ENCODE measurements around the gene SLC10A2. TPM values are rescaled to one million over a fixed set of nuclear protein-coding genes. Genes with fewer than 3 reads are reported as not detected.

SLC10A2 gene
- total RNA-seq, 2 experiments from 2014 or later, result not detected

DNA sequence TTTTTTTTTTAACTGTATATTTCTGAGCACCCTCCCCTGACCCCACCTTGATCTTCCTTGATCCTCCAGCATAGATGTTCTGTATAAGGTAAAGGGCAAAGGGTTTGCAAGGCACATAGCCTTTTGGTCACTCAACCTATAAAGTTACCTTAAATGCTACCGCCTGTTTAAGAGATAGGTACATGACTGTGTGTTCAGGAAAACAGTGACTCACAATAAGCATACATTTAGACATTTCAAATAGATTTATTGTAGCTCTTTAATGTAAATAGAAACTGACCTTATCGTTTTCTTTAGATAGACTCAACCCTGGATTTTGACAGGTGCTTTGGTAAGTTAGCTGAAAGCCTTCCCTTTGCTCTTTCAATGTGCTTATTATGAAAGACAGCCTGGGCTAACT is 15.2 kb upstream of the SLC10A2 start:
- Histone ChIP-seq H3K36me3 (ENCODE audit: insufficient read depth, low read length) (no peaks in the 10 kb centered on the region), H3K4me3 (ENCODE audit: low read depth, low read length, poor library complexity, severe bottlenecking) (no peak overlapping the region), H3K9me3 (ENCODE audit: low read length) (no peaks in the 10 kb centered on the region), H3K9me2 (ENCODE audit: insufficient read depth, low read length) (no peaks in the 10 kb centered on the region), H4K20me1 (ENCODE audit: insufficient read depth, low read length) (no peaks in the 10 kb centered on the region), H3K79me2 (ENCODE audit: insufficient read depth, low read depth, low read length) (no peaks in the 10 kb centered on the region), H3K27ac (ENCODE audit: low read depth, low read length, poor library complexity, severe bottlenecking) (no peak overlapping the region), H3K4me1 (ENCODE audit: insufficient read depth, low read length, poor library complexity, severe bottlenecking) (peaks cover 4% of the 10 kb centered on the region), H2AFZ (ENCODE audit: low read length) (0 out of 2 replicates have a peak overlapping the region, but pooled peaks have one; percentile 31), H3K4me2 (ENCODE audit: low read length) (no peak overlapping the region)
- no TSS peak for BruUV-seq (replicated peaks)
- no peak for DNase-seq (ENCODE audit: low spot score)
- ChIA-PET POLR2A (interaction anchor here (0.6 to 2.3 kb wide), 2 partner anchors 11 to 13 kb away, joined by 3 to 9 read pairs; no protein-coding TSS in a partner anchor), CTCF (ENCODE audit: unreplicated experiment) (no interaction called here)
- TF ChIP-seq, protein P1, sequence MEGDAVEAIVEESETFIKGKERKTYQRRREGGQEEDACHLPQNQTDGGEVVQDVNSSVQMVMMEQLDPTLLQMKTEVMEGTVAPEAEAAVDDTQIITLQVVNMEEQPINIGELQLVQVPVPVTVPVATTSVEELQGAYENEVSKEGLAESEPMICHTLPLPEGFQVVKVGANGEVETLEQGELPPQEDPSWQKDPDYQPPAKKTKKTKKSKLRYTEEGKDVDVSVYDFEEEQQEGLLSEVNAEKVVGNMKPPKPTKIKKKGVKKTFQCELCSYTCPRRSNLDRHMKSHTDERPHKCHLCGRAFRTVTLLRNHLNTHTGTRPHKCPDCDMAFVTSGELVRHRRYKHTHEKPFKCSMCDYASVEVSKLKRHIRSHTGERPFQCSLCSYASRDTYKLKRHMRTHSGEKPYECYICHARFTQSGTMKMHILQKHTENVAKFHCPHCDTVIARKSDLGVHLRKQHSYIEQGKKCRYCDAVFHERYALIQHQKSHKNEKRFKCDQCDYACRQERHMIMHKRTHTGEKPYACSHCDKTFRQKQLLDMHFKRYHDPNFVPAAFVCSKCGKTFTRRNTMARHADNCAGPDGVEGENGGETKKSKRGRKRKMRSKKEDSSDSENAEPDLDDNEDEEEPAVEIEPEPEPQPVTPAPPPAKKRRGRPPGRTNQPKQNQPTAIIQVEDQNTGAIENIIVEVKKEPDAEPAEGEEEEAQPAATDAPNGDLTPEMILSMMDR (conservative IDR thresholded peaks at IDR 0.05; ENCODE audit: low read length), result no peak
- no peak for TF ChIP-seq EZH2phosphoT487 (IDR thresholded peaks at IDR 0.05; ENCODE audit: borderline replicate concordance, low read depth, low read length)
- intact Hi-C loops (cut with micrococcal nuclease; ENCODE audit: unreplicated experiment), result no loop called here

DNA sequence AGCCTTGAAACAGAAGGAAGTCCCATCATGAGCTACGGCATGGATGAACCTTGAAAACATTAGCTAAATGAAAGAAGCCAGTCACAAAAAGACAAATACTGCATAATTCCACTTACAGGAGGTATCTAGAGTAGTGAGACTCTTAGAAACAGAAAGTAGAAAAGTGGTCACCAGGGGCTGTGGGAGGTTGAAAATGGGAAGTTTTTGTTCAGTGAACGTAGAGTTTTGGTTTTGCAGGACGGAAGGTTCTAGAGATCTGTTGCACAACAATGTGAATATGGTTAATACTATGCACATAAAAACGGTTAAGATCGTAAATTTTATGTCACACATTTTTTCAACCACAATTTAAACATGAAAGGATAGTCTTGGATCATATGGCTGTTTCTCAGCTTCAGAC is 11.9 kb upstream of the SLC10A2 start:
- POLR2A ChIA-PET, result interaction anchor here (0.9 kb wide), 1 partner anchor 14 kb away, joined by 4 read pairs; no protein-coding TSS in a partner anchor
- no peak for DNase-seq (ENCODE audit: low spot score)
- CTCF ChIA-PET (ENCODE audit: unreplicated experiment), result no interaction called here

DNA sequence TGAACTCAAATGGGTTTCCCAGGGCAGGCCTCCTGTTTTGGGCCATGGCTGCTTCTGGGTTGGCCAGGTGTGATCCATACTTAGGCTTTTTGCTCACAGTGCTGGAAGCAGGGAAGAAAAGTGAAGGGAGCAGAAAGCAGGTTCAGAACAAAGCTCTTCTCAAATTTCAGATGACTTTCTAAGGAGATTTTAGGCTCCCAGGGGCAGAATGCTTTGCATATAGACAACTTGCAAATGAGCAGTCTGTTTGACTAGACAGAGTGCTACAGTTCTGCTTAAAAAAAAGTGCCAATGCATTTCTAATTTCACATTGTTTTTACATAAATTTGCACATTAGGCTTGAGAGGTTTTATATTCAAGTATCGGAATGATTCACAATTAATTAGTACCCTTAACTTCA is 2.6 kb upstream of the SLC10A2 start:
- Histone ChIP-seq H3K36me3 (ENCODE audit: insufficient read depth, low read length) (no peaks in the 10 kb centered on the region), H3K4me2 (ENCODE audit: low read length) (no peak overlapping the region), H3K79me2 (ENCODE audit: insufficient read depth, low read depth, low read length) (no peaks in the 10 kb centered on the region), H3K9me2 (ENCODE audit: insufficient read depth, low read length) (no peaks in the 10 kb centered on the region), H3K4me3 (ENCODE audit: low read depth, low read length, poor library complexity, severe bottlenecking) (no peak overlapping the region), H3K4me1 (ENCODE audit: insufficient read depth, low read length, poor library complexity, severe bottlenecking) (peaks cover 12% of the 10 kb centered on the region), H3K27ac (ENCODE audit: low read depth, low read length, poor library complexity, severe bottlenecking) (no peak overlapping the region), H2AFZ (ENCODE audit: low read length) (no peak overlapping the region), H3K9me3 (ENCODE audit: low read length) (no peaks in the 10 kb centered on the region), H4K20me1 (ENCODE audit: insufficient read depth, low read length) (no peaks in the 10 kb centered on the region)
- POLR2A ChIA-PET, result interaction anchor here (1.1 kb wide), 1 partner anchor 11 kb away, joined by 4 read pairs; no protein-coding TSS in a partner anchor
- DNase-seq (ENCODE audit: low spot score), result no peak
- no TSS peak for BruUV-seq (replicated peaks)
- TF ChIP-seq EZH2phosphoT487 (IDR thresholded peaks at IDR 0.05; ENCODE audit: borderline replicate concordance, low read depth, low read length), result no peak
- TF ChIP-seq, protein P1 (conservative IDR thresholded peaks at IDR 0.05; ENCODE audit: low read length), result no peak
- intact Hi-C loops (cut with micrococcal nuclease; ENCODE audit: unreplicated experiment), result no loop called here
- CTCF ChIA-PET (ENCODE audit: unreplicated experiment), result no interaction called here

More for the DNA sequence above, 11.9 kb upstream of the SLC10A2 start:
- no peaks in the 10 kb centered on the region for H3K9me2 ChIP-seq (ENCODE audit: insufficient read depth, low read length)
- no peaks in the 10 kb centered on the region for H3K36me3 ChIP-seq (ENCODE audit: insufficient read depth, low read length)
- no peak for TF ChIP-seq EZH2phosphoT487 (IDR thresholded peaks at IDR 0.05; ENCODE audit: borderline replicate concordance, low read depth, low read length)
- TF ChIP-seq, protein P1 (conservative IDR thresholded peaks at IDR 0.05; ENCODE audit: low read length), result no peak
- H4K20me1 ChIP-seq (ENCODE audit: insufficient read depth, low read length), result no peaks in the 10 kb centered on the region
- no peak overlapping the region for H3K4me2 ChIP-seq (ENCODE audit: low read length)
- peaks cover 4% of the 10 kb centered on the region for H3K4me1 ChIP-seq (ENCODE audit: insufficient read depth, low read length, poor library complexity, severe bottlenecking)
- H3K9me3 ChIP-seq (ENCODE audit: low read length), result no peaks in the 10 kb centered on the region
- H3K4me3 ChIP-seq (ENCODE audit: low read depth, low read length, poor library complexity, severe bottlenecking), result no peak overlapping the region
- no TSS peak for BruUV-seq (replicated peaks)
- no peak overlapping the region for H3K27ac ChIP-seq (ENCODE audit: low read depth, low read length, poor library complexity, severe bottlenecking)
- H2AFZ ChIP-seq (ENCODE audit: low read length), result no peak overlapping the region
- no peaks in the 10 kb centered on the region for H3K79me2 ChIP-seq (ENCODE audit: insufficient read depth, low read depth, low read length)
- intact Hi-C loops (cut with micrococcal nuclease; ENCODE audit: unreplicated experiment), result no loop called here

Data from OCI-LY7 (cell line).